ENCODE measurements around the gene LRRK1. TPM values are rescaled to one million over a fixed set of nuclear protein-coding genes. Genes with fewer than 3 reads are reported as not detected.

Gene LRRK1
- 10 to 100 TPM; 18.6 to 20.3 TPM for total RNA-seq

- TF ChIP-seq POLR2A (IDR thresholded peaks at IDR 0.05) (peak; percentile 31), CTCF (IDR thresholded peaks at IDR 0.05) (no peak)
- Histone ChIP-seq H3K36me3 (no peaks in the 10 kb centered on the region), H3K9me3 (no peaks in the 10 kb centered on the region), H3K27ac (peak within 1 kb of the TSS; percentile 82 to 86), H3K4me1 (replicated peaks) (peaks cover 11% of the 10 kb centered on the region), H3K4me3 (peak within 1 kb of the TSS; percentile 63 to 70), H3K27me3 (replicated peaks; ENCODE audit: insufficient read depth) (no peaks in the 10 kb centered on the region)
- DNase-seq (ENCODE audit: low spot score), result no peak
- under 1% methylated on average over 82 of the region's 87 CpGs for WGBS
- intact Hi-C loops (cut with DNase I), result loop anchor here (1.0 to 5.0 kb wide), 3 partner anchors 88 to 348 kb away; no protein-coding TSS in a partner anchor
Measured at GRCh38 chr15:100918690-100919480, at the start of gene LRRK1. Gene LRRK1 (plus strand): TSS chr15:100919357. CDS start chr15:100924633, 5,276 bp downstream.

GRCh38 chr15:100873029-100873677 is 46.0 kb upstream of the LRRK1 start:
- no peaks in the 10 kb centered on the region for H3K36me3 ChIP-seq
- peak; percentile 85 for DNase-seq (ENCODE audit: low spot score)
- intact Hi-C loops (cut with DNase I), result no loop called here
- no peaks in the 10 kb centered on the region for H3K27me3 ChIP-seq (replicated peaks; ENCODE audit: insufficient read depth)
- no peaks in the 10 kb centered on the region for H3K9me3 ChIP-seq
- 35% methylated on average over 2 of the region's 2 CpGs for WGBS
- no peaks in the 10 kb centered on the region for H3K4me1 ChIP-seq (replicated peaks)
- peak overlapping the region in 1 of 2 donors; percentile 29 for H3K27ac ChIP-seq
- no peak overlapping the region for H3K4me3 ChIP-seq
- TF ChIP-seq POLR2A (IDR thresholded peaks at IDR 0.05), result no peak
- peak; percentile 93 for TF ChIP-seq POLR2AphosphoS5 (IDR thresholded peaks at IDR 0.05)
- peak; percentile 77 to 98 (median 96) for TF ChIP-seq CTCF (IDR thresholded peaks at IDR 0.05)

- intact Hi-C loops (cut with DNase I), result loop anchor here (2.0 to 5.0 kb wide), 2 partner anchors 208 to 247 kb away; no protein-coding TSS in a partner anchor
- no peak for TF ChIP-seq CTCF (IDR thresholded peaks at IDR 0.05)
- no peak for TF ChIP-seq POLR2A (IDR thresholded peaks at IDR 0.05)
- no peak for TF ChIP-seq POLR2AphosphoS5 (IDR thresholded peaks at IDR 0.05)
- Histone ChIP-seq H3K4me3 (no peak overlapping the region), H3K9me3 (no peaks in the 10 kb centered on the region), H3K4me1 (replicated peaks) (no peaks in the 10 kb centered on the region), H3K36me3 (no peaks in the 10 kb centered on the region), H3K27me3 (replicated peaks; ENCODE audit: insufficient read depth) (no peaks in the 10 kb centered on the region), H3K27ac (no peak overlapping the region)
- 93% methylated on average over 2 of the region's 2 CpGs for WGBS
- no peak for DNase-seq (ENCODE audit: low spot score)
Measured at GRCh38 chr15:100875495-100875894, 43.7 kb upstream of the LRRK1 start.

- Histone ChIP-seq H3K4me1 (replicated peaks) (no peaks in the 10 kb centered on the region), H3K4me3 (no peak overlapping the region), H3K27ac (no peak overlapping the region), H3K9me3 (no peaks in the 10 kb centered on the region), H3K27me3 (replicated peaks; ENCODE audit: insufficient read depth) (no peaks in the 10 kb centered on the region), H3K36me3 (no peaks in the 10 kb centered on the region)
- intact Hi-C loops (cut with DNase I), result loop anchor here (2.0 to 5.0 kb wide), 2 partner anchors 209 to 247 kb away; no protein-coding TSS in a partner anchor
- no peak for DNase-seq (ENCODE audit: low spot score)
- TF ChIP-seq POLR2AphosphoS5 (IDR thresholded peaks at IDR 0.05), result no peak
- WGBS, result 95% methylated on average over 7 of the region's 7 CpGs
Measured at GRCh38 chr15:100875976-100876375, 43.2 kb upstream of the LRRK1 start.

GRCh38 chr15:100877551-100877950 is 41.6 kb upstream of the LRRK1 start:
- no peak overlapping the region for H3K4me3 ChIP-seq
- TF ChIP-seq CTCF (IDR thresholded peaks at IDR 0.05), result no peak
- TF ChIP-seq POLR2AphosphoS5 (IDR thresholded peaks at IDR 0.05), result no peak
- no peak for TF ChIP-seq POLR2A (IDR thresholded peaks at IDR 0.05)
- H3K27me3 ChIP-seq (replicated peaks; ENCODE audit: insufficient read depth), result no peaks in the 10 kb centered on the region
- WGBS, result 70% methylated on average over 10 of the region's 10 CpGs
- DNase-seq (ENCODE audit: low spot score), result no peak
- no peaks in the 10 kb centered on the region for H3K4me1 ChIP-seq (replicated peaks)
- no peak overlapping the region for H3K27ac ChIP-seq
- no peaks in the 10 kb centered on the region for H3K9me3 ChIP-seq
- intact Hi-C loops (cut with DNase I), result loop anchor here (5.0 kb wide), 1 partner anchor 210 kb away; no protein-coding TSS in a partner anchor
- H3K36me3 ChIP-seq, result no peaks in the 10 kb centered on the region

All from prostate gland (tissue), 2 donors.